ENCODE results near the gene SPTB.
"Not testable (repeated sequence)": the region's sequence is repeated elsewhere in the genome, so short reads cannot be mapped to it uniquely, and the experiment has no call there.

The SPTB gene

GRCh38 chr14:64824471-64824870 is 55.2 kb downstream of the SPTB start:
- no peak for DNase-seq (ENCODE audit: low read depth in 2 of 2, low spot score in 1 of 2)

- peak; percentile 14 to 40 for DNase-seq (ENCODE audit: low read depth in 2 of 2, low spot score in 1 of 2)
Observed at GRCh38 chr14:64823305-64823861, 56.3 kb downstream of the SPTB start.

GRCh38 chr14:64821651-64822050 is 58.1 kb downstream of the SPTB start:
- no peak for DNase-seq (ENCODE audit: low read depth in 2 of 2, low spot score in 1 of 2)

GRCh38 chr14:64818151-64818550 is 61.6 kb downstream of the SPTB start:
- no peak for DNase-seq (ENCODE audit: low read depth in 2 of 2, low spot score in 1 of 2)

- no peak for DNase-seq (ENCODE audit: low read depth in 2 of 2, low spot score in 1 of 2)
Observed at GRCh38 chr14:64817631-64818030, 62.1 kb downstream of the SPTB start.

- no peak for DNase-seq (ENCODE audit: low read depth in 2 of 2, low spot score in 1 of 2)
Observed at GRCh38 chr14:64816221-64816783, 63.4 kb downstream of the SPTB start.

- no peak for DNase-seq (ENCODE audit: low read depth in 2 of 2, low spot score in 1 of 2)
Observed at GRCh38 chr14:64815257-64815656, 64.5 kb downstream of the SPTB start.

- no peak for DNase-seq (ENCODE audit: low read depth in 2 of 2, low spot score in 1 of 2)
Observed at GRCh38 chr14:64812412-64812811, 67.3 kb downstream of the SPTB start.

GRCh38 chr14:64811676-64812075 is 68.0 kb downstream of the SPTB start:
- DNase-seq (ENCODE audit: low read depth in 2 of 2, low spot score in 1 of 2) = no peak

- no peak for DNase-seq (ENCODE audit: low read depth in 2 of 2, low spot score in 1 of 2)
Observed at GRCh38 chr14:64808449-64808848, 71.3 kb downstream of the SPTB start.

- DNase-seq (ENCODE audit: low read depth in 2 of 2, low spot score in 1 of 2) = no peak
Observed at GRCh38 chr14:64807551-64807950, 72.2 kb downstream of the SPTB start.

GRCh38 chr14:64806862-64807495 is 72.7 kb downstream of the SPTB start:
- no peak for DNase-seq (ENCODE audit: low read depth in 2 of 2, low spot score in 1 of 2)

GRCh38 chr14:64806202-64806861 is 73.4 kb downstream of the SPTB start:
- no peak for DNase-seq (ENCODE audit: low read depth in 2 of 2, low spot score in 1 of 2)

GRCh38 chr14:64805646-64806045 is 74.1 kb downstream of the SPTB start:
- not testable (repeated sequence) for DNase-seq (ENCODE audit: low read depth in 2 of 2, low spot score in 1 of 2)

GRCh38 chr14:64804754-64805260 is 74.9 kb downstream of the SPTB start:
- DNase-seq (ENCODE audit: low read depth in 2 of 2, low spot score in 1 of 2) = no peak

- no peak for DNase-seq (ENCODE audit: low read depth in 2 of 2, low spot score in 1 of 2)
Observed at GRCh38 chr14:64801800-64802199, 77.9 kb downstream of the SPTB start.

GRCh38 chr14:64801046-64801445 is 78.7 kb downstream of the SPTB start:
- DNase-seq (ENCODE audit: low read depth in 2 of 2, low spot score in 1 of 2) = no peak

GRCh38 chr14:64800000-64800399 is 79.7 kb downstream of the SPTB start:
- no peak for DNase-seq (ENCODE audit: low read depth in 2 of 2, low spot score in 1 of 2)

GRCh38 chr14:64799555-64799954 is 80.2 kb downstream of the SPTB start:
- no peak for DNase-seq (ENCODE audit: low read depth in 2 of 2, low spot score in 1 of 2)

GRCh38 chr14:64796369-64796768 is 83.3 kb downstream of the SPTB start:
- DNase-seq (ENCODE audit: low read depth in 2 of 2, low spot score in 1 of 2) = no peak

GRCh38 chr14:64795921-64796320 is 83.8 kb downstream of the SPTB start:
- no peak for DNase-seq (ENCODE audit: low read depth in 2 of 2, low spot score in 1 of 2)

GRCh38 chr14:64795211-64795610 is 84.5 kb downstream of the SPTB start:
- no peak for DNase-seq (ENCODE audit: low read depth in 2 of 2, low spot score in 1 of 2)

Data from stimulated activated CD8-positive, alpha-beta memory T cell treated with anti-CD3 and anti-CD28 coated beads, Interleukin-4, amount 100 ng/mL, for 1 hour (primary cell).